Germinal center (tissue), 1 donor: ENCODE data around the gene ST6GALNAC3.
"Not testable (repeated sequence)": the region's sequence is repeated elsewhere in the genome, so short reads cannot be mapped to it uniquely, and the experiment has no call there.

Experiments
- DNase-seq: peaks from one replicate; pipeline ENCODE4 v3.0.0; 2012; ENCODE audit warnings: mixed read lengths, low spot score

The ST6GALNAC3 gene

GRCh38 chr1:76075188-76075489 lies 593 bp downstream of the ST6GALNAC3 start:
- no peak for DNase-seq

- peak; percentile 20 for DNase-seq
Measured at GRCh38 chr1:76075877-76076276, 1.3 kb downstream of the ST6GALNAC3 start.

- no peak for DNase-seq
Measured at GRCh38 chr1:76079475-76080227, 5.1 kb downstream of the ST6GALNAC3 start.

- no peak for DNase-seq
Measured at GRCh38 chr1:76080552-76081079, 6.1 kb downstream of the ST6GALNAC3 start.

- no peak for DNase-seq
Measured at GRCh38 chr1:76082062-76082461, 7.5 kb downstream of the ST6GALNAC3 start.

GRCh38 chr1:76083189-76083588 lies 8.6 kb downstream of the ST6GALNAC3 start:
- no peak for DNase-seq

GRCh38 chr1:76084029-76084627 lies 9.6 kb downstream of the ST6GALNAC3 start:
- DNase-seq = no peak

GRCh38 chr1:76084685-76085084 lies 10.1 kb downstream of the ST6GALNAC3 start:
- no peak for DNase-seq

- DNase-seq = no peak
Measured at GRCh38 chr1:76086109-76086508, 11.6 kb downstream of the ST6GALNAC3 start.

- no peak for DNase-seq
Measured at GRCh38 chr1:76086597-76086996, 12.1 kb downstream of the ST6GALNAC3 start.

- DNase-seq = no peak
Measured at GRCh38 chr1:76090283-76091203, 16.0 kb downstream of the ST6GALNAC3 start.

- no peak for DNase-seq
Measured at GRCh38 chr1:76092812-76093211, 18.3 kb downstream of the ST6GALNAC3 start.

- no peak for DNase-seq
Measured at GRCh38 chr1:76093522-76094312, 19.2 kb downstream of the ST6GALNAC3 start.

- DNase-seq = no peak
Measured at GRCh38 chr1:76095802-76096201, 21.3 kb downstream of the ST6GALNAC3 start.

- not testable (repeated sequence) for DNase-seq
Measured at GRCh38 chr1:76097064-76097463, 22.5 kb downstream of the ST6GALNAC3 start.

- no peak for DNase-seq
Measured at GRCh38 chr1:76098845-76099244, 24.3 kb downstream of the ST6GALNAC3 start.

GRCh38 chr1:76101548-76101947 lies 27.0 kb downstream of the ST6GALNAC3 start:
- DNase-seq = no peak

GRCh38 chr1:76102046-76102445 lies 27.5 kb downstream of the ST6GALNAC3 start:
- no peak for DNase-seq

- DNase-seq = no peak
Measured at GRCh38 chr1:76103034-76103433, 28.5 kb downstream of the ST6GALNAC3 start.

GRCh38 chr1:76105372-76105771 lies 30.8 kb downstream of the ST6GALNAC3 start:
- no peak for DNase-seq

- DNase-seq = no peak
Measured at GRCh38 chr1:76106251-76106650, 31.7 kb downstream of the ST6GALNAC3 start.

GRCh38 chr1:76106719-76107235 lies 32.2 kb downstream of the ST6GALNAC3 start:
- no peak for DNase-seq
